Erythroblast (primary cell): ENCODE measurements around the gene DYNLT2B.

Source experiments
- DNase-seq, 2 experiments: peaks; one replicate each; lab custom pipeline; 2025; lab: John Stamatoyannopoulos, UW
- GATA1 ChIP-seq: IDR thresholded peaks from 2 replicates; pipeline ENCODE4 v1.6.1; 2011; ENCODE audit warnings: low read depth, mild to moderate bottlenecking, control low read depth, low read length, moderate library complexity
- POLR2A ChIP-seq: IDR thresholded peaks from 2 replicates; pipeline ENCODE4 v1.6.1; 2011; ENCODE audit warnings: mild to moderate bottlenecking, low read length

The DYNLT2B gene

DNA sequence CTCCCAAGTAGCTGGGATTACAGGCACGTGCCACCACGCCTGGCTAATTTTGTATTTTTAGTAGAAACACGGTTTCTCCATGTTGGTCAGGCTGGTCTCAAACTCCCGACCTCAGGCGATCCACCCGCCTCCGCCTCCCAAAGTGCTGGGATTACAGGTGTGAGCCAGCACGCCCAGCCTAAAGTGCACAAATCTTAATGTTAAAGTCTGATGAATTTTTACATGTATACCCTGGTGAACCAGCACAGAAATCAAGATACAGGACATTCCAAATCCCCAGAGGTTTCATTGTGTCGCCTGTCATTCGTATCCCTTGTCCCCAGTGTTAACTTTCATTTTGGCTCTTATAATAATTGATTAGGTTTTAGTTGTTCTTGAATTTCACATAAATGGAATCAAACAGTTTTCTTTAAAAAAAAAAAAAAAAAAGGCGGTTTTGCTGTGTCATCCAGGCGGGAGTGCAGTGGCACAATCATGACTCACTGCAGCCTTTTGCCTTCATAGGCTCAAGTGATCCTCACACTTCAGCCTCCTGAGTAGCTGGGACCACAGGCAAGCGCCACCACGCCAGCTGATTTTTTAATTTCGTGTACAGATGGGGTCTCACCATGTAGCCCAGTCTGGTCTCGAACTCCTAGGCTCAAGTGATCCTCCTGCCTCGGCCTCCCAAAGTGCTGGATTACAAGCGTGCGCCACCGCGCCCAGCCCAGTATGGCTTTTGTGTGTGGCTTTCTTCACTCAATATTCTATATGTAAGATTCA, 21.6 kb upstream of the DYNLT2B start:
- TF ChIP-seq GATA1 = no peak
- DNase-seq = peak; percentile 49 to 73

DNA sequence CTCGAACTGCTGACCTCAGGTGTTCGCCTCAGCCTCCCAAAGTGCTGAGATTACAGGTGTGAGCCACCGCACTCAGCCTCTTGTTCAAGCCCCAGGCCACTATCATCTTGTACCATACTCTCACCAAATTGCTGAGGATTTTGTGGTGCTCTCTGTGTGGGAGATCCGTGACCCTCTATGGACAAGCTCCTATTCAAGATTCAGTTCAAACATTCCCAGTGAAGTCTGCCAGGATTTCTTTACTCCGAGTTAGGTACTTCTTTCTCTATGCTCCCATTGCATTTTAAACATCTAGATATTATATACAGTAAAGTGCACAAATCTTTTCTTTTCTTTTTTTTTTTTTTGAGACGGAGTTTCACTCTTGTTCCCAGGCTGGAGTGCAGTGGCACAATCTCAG, 21.0 kb upstream of the DYNLT2B start:
- TF ChIP-seq GATA1 = no peak
- no peak for TF ChIP-seq POLR2A
- DNase-seq = no peak

DNA sequence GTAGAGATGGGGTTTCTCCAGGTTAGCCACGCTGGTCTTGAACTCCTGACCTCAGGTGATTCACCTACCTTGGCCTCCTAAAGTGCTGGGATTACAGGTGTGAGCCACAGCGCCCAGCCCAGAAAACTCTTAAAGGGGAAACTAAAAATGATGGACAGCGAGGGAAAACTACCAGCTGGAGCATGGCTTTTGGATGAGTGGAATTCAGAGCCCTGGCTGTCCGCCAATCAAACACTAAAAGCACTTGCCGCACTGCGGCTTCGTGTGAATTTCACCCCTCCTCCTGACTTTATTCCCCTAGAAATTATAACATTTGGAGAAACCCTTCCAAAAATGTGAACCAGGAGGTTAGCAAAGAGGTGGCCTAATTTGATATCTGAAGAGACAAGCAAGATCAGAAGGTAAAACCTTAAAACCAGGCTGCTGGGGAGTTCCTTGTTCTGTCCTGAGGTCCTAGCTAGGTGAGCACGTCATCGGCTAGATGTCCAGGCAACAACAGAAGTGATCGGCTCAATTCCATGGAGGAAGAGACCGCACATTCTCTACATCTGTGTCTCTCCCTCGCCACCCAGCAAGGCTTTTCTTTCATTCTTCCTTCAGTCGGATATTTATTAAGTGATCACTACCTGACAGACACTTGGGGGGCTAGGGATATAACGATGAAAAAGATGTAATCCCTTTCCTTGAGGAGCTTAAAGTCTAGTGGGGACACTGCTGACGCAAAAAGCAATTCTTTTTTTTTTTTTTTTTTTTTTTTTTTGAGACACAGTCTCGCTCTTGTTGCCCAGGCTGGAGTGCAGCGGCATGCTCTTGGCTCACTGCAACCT, 18.5 kb upstream of the DYNLT2B start:
- no peak for TF ChIP-seq GATA1
- TF ChIP-seq POLR2A = no peak
- DNase-seq = no peak

DNA sequence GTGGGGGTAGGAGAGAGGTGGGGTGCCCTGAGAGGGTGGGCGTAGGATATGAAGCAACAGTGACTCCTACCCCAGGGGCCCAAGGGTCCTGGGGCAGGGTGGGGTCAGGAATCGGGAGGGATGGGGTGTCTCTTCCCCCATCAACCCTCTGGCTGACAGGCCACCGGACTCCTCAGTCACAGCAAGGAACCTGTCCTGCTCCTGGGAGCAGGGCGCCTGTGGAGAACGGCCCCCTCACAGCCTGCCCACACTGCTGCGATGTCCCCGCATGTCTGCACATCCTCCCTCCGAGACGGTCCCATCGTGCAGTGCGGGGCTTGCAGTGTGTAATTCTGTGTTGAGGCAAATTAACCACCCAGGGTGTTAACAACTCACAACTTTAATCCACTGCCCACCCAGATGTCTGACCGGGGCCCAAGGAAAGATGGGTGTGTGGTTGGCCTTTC, 17.5 kb upstream of the DYNLT2B start:
- no peak for TF ChIP-seq POLR2A
- TF ChIP-seq GATA1 = no peak
- no peak for DNase-seq

DNA sequence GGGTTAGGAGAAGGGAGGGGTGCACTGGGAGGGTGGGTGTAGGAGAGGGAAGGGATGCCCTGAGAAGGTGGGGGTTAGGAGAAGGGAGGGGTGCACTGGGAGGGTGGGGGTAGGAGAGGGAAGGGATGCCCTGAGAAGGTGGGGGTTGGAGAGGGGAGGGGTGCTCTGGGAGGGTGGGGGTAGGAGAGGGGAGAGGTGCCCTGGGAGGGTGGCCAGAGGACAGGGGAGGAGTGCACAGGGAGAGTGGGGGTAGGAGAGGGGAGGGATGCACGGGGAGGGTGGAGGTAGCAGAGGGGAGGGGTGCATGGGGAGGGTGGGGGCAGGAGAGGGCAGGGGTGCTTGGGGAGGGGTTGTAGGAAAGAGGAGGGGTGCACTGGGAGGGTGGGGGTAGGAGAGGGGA, 16.9 kb upstream of the DYNLT2B start:
- TF ChIP-seq GATA1 (no peak), POLR2A (no peak)
- no peak for DNase-seq

DNA sequence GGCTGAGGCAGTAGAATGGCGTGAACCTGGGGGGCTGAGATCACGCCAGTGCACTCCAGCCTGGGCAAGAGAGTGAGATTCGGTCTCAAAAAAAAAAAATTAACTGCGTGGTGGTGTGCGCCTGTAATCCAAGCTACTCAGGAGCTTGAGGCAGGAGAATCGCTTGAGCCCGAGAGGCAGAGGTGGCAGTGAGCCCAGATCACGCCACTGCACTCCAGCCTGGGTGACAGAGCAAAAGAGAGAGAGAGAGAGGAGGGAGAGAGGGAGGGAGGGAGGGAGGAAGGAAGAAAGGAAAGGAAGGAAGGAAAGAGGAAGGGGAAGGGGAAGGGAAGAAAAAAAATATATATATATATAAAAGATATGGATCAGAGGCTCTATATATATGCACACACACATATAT, 14.1 kb upstream of the DYNLT2B start:
- DNase-seq = no peak
- TF ChIP-seq POLR2A (no peak), GATA1 (no peak)

DNA sequence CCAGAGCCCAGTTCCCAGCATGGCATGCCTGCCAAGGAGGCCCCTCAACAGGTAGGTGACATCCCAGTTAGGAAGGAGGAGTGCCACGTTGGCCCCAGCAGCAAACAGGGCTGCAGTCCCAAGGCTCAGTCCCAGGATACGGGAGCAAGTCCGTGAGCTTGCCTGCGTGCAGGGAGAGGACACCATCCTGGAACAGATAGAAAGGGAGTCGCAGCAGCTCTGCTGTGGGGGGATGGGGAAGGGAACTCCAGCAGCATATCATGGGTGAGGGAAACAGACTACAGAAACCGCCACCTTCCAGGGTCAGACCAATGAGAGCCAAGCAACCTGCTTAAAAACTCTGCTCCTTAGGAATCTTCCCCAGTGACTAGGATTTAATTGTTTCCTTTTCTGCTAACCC, 9.4 kb upstream of the DYNLT2B start:
- TF ChIP-seq POLR2A (no peak), GATA1 (no peak)
- no peak for DNase-seq

DNA sequence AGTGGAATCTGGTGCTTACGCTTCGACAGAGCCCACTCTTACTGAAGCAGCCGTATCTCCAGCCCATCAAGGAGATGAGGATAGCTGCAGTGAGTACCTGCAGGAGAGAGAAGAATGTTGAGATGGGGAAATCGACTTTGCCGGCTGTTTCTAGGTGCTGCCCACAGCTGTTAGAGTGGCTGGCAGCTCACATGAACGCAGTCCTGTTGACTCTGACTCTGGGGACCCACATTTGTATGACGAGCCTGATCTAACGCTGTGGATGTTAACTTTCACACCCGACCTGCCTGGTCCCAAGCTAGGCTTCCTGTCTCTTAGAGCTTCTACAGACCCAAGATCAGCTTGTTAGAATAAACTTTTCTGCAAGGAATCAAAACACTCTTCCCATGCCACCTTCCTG, 8.9 kb upstream of the DYNLT2B start:
- TF ChIP-seq GATA1 (no peak), POLR2A (no peak)
- no peak for DNase-seq

DNA sequence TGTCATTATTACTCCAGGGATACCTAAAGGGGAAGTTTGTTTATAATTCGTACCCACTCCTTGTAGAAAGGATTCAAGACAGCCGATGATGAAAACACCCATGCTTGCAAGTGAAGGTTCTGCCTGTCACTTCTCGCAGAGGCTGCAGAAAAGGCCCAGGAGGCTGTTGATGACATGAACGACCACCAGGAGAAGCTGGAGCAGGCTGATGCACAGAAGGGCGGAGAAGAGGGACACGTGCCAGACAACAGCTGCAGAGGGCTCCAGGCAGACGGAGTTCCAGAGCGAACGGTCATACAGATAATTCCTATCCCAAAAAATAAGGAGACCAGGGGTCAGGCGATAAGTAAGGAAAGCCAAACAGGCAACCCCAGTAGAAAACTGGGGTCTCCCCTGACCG, 5.7 kb upstream of the DYNLT2B start:
- DNase-seq = peak; percentile 30 to 34
- TF ChIP-seq GATA1 (no peak), POLR2A (no peak)

DNA sequence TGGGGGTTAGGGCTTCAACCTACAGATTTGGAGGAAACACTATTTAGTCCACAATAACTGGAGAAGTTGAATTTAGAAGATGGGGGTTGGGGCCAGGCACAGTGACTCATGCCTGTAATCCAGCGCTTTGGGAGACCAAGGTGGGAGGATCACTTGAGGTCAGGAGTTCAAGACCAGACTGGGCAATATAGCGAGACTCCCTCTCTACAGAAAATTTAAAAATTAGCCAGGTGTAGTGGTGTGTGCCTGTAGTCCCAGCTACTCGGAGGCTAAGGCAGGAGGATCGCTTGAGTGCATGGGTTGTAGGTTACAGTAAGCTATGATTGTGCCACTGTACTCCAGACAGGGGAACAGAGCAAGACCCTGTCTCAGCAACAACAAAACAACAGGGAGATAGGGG, 5.0 kb upstream of the DYNLT2B start:
- TF ChIP-seq GATA1 (no peak), POLR2A (no peak)

DNA sequence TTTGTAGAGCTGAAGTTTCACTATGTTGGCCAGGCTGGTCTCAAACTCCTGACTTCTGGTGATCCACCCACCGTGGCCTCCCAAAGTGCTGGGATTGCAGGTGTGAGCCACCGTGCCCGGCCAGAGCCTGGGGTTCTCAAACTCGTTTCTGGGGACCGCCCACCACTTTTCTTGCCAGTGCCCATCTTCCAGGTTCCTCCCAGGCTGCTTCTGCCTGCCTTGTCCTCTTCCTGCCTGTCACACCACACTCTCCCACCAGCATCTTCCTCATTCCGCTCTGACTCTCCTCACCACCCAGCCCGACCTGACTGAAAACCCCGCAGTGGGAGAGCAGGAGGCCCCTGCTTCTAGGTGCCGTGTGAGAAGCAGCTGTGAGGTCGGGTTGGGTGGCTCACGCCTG, 3.1 kb upstream of the DYNLT2B start:
- no peak for TF ChIP-seq POLR2A
- no peak for TF ChIP-seq GATA1
- DNase-seq = no peak

More for the DNA sequence above, 5.0 kb upstream of the DYNLT2B start:
- no peak for DNase-seq

DNA sequence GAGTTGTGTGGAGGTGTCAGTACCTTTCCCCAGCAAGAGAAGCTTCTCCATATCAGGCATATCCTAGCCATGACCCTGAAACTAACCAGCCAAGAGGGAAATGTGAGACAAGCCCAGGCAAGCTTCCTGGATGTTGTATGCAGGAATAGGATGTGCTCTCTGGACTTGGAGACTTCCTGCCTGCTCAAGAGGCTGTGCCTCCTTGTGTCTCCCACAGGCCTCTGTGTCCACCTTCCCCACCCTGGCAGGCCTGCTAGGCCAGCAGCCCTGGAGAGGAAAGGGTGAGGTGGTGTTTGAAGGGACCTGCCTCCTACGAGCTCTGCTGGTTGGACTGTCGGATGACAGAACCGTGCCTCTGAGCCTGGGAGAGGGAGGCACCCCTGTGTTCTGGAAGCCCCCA, 2.1 kb upstream of the DYNLT2B start:
- no peak for TF ChIP-seq POLR2A
- TF ChIP-seq GATA1 = no peak
- no peak for DNase-seq

DNA sequence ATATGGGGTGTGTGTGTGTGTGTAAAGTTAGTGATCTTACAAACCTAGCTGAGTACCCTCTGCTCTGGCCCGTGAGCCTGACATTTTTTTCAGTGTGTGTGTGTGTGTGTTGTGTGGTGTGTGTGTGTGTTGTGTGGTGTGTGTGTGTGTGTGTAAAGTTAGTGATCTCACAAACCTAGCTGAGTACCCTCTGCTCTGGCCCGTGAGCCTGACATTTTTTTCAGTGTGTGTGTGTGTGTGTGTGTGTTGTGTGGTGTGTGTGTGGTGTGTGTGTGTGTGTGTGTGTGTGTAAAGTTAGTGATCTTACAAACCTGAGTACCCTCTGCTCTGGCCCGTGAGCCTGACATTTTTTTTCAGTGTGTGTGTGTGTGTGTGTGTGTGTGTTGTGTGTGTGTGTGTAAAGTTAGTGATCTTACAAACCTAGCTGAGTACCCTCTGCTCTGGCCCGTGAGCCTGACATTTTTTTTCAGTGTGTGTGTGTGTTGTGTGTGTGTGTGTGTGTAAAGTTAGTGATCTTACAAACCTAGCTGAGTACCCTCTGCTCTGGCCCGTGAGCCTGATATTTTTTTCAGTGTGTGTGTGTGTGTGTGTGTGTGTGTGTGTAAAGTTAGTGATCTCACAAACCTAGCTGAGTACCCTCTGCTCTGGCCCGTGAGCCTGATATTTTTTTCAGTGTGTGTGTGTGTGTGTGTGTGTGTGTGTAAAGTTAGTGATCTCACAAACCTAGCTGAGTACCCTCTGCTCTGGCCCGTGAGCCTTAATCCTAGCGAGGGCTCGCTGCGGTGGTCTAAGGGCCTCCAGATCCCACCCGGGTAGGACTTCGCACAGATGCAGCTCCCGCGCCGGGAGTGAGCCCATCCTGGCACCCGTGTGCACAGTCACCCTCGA, 997 bp downstream of the DYNLT2B start:
- DNase-seq = peak; percentile 57 to 66

DNA sequence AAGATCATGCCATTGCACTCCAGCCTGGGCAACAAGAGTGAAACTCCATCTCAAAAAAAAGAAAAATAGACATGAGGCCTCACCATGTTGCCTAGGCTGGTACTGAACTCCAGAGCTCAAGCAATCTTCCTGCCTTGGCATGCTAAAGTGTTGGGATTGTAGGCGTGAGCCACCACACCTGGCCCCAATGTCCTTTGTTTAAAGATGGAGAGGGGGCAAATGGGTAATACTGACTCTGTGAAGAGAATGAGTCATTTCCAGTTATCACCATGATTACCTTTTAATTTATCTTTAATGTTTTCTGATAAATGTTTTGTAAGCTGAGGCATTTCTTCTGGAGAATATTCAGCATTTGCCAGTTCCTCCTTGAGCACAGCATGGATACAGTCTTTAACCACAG, 2.2 kb downstream of the DYNLT2B start:
- DNase-seq = no peak
- TF ChIP-seq POLR2A = no peak
- TF ChIP-seq GATA1 = no peak
